NCI-H187 treated with DMSO at 0.1 percent for 48 hours (cell line): ENCODE measurements around the gene LHFPL6.

Experiments
- DNase-seq: peaks from one replicate; lab custom pipeline; 2025; lab: John Stamatoyannopoulos, UW

LHFPL6 gene

DNA sequence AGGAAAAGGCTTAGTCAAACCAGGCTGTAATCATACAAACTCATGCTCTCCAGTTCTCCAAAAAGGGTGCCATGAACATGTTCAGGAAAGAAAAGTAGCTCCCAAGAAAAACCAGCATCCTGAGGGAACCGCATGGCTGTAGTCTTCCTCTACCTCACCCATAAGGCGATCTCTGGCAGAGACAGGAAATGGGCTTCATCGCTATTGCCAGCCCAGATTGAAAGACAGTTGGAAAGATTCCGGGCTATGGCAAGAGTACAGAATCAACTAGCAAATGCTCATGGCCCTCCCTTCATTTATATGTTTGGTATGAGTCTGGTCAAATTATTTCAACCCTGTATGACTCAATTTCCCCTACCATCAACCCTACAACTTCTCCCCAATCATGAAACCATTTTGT, 140.1 kb downstream of the LHFPL6 start:
- DNase-seq, result no peak

DNA sequence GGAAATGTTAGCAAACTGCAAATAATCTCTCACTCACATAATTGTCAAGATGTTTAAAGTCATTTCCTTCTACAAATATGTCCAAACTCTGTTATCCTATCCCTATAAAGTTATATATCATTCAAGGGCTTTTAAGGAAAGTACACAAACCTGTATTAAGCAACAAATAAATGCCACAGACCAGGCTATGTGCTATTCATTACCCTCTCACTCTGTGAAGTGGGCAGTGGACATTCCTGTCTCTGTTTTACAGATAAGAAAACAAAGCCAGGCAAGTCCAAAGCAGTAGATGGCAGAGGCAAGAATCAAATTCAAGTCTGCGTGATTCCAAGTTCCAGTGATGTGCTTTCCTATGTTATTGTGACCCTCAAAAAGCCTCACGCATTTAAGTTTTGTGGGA, 140.6 kb downstream of the LHFPL6 start:
- no peak for DNase-seq

DNA sequence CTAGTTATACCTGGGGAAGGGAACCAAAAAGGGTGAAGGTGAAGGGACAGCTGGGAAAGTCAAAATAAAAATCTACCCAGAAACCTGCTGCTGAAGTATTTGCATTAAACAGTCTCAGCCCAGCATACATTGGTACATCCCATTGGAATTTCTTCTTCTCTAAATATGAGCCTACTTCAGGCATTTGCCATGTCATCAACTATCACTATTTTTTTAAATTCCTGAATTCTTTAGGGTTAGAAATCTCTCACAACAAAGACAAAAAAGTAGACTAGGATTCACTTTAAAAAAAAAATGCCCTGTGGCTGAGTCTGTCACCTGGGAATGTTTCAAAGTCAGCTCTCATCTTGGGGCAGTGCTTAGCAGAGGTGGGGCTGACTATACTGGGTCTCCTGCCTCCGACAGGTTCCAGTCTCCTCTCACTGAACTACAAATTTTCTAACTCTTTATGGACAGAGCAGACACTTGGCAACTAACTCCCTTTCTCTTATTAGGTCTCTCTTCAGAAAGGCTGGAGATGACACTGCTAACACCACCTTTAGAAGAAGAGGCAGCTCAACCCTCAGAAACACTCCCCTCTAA, 141.2 kb downstream of the LHFPL6 start:
- no peak for DNase-seq

DNA sequence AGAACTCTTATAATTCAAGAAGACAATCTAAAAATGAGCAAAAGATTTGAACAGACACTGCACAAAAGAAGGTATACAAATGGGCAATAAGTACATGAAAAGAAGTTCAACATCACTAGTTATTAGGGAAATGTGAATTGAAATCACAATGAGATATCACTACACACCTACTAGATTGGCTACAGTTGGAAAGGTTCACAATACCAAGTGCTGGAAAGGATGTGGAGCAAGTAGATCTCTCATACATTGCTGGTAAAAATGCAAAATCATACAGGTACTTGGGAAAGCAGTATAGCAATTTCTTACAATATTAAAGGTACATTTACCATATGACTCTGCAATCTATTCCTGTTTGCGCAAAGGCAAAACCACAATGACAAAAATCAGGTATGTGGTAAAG, 145.7 kb downstream of the LHFPL6 start:
- DNase-seq, result no peak

DNA sequence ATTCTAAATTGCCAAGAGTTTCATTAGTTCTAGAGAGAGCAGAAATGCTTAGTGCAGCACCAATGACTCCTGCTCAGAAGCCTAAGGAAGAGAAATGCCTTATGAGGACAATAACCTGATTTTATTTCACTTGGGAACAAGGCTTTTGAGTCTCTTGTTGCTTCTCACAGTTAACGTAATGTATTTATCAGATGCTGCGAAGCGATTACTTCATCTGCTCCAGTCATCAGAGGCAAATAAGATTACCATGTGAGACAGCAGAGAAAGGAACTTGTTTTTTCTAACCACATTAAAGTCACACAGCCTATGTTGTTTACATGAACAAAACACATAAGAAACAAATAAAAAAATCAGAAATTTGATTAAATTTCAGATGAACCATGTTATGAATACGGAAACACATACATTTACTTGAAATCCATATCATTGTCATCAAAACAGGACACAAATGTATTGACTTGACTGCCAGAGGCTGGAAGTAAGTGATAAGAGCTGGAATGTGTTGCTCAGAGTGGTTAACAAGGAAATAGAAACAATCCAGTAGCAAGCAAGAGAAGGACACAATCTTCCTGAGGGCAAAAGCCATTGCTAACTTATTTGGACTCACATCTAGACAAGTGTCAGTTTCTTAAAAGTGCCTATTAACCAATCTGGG, 147.3 kb downstream of the LHFPL6 start:
- DNase-seq, result no peak

DNA sequence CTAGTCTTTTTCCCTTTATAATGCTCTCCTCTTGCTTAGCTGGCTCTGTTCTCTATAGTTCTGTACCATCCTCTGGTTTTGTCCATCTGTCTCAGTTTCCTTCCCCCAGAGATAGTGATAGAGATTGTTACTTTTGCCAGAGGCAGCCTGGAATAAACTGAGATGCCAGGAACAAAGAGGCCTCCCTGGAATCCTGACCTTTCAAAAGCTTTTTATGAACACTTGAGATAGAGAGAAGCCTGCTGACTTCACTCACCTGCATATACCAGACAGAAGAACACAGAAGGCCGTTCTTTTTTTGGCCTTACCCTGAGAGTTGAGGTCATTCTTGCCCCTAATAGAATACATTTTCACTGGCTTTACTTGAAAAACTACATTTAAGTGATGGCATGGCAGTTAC, 150.2 kb downstream of the LHFPL6 start:
- no peak for DNase-seq

DNA sequence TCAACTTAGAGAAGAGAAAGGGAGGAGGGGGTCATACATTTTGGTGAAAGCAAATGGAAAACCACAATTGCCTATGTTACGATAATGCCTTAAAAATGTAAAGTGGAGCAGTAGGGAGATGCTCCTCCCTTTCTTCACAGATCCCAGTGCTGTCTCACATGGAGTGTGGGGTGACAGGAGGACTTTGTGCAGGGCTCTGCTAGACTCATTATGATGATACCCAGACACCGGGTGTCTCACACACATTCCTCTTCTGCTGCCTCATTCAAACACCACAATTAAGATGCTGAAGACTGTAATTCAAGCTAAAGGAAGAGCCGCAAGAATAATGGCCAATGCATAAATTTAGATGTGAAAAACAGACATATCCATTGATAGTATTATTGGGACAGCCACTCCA, 150.6 kb downstream of the LHFPL6 start:
- no peak for DNase-seq

DNA sequence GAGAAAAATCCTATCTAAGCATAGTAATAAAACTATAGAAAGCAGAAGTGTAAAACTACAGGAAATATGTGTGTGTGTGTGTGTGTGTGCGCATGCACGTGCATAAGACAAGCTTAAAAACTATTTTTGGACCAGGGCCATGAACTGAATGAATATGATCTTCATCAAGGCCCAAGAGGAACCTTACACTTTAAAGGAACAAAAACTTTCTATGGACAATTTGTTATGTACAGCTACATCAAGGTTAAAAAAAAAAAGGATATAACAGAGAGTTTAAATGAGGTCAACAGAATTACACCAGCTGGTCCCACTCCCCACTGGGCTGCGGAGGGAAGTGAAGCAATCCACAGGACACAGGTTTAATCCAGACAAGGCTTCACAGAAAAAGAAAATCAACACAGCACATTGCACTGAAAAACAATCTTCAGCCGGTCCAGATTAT, 151.1 kb downstream of the LHFPL6 start:
- DNase-seq, result no peak

DNA sequence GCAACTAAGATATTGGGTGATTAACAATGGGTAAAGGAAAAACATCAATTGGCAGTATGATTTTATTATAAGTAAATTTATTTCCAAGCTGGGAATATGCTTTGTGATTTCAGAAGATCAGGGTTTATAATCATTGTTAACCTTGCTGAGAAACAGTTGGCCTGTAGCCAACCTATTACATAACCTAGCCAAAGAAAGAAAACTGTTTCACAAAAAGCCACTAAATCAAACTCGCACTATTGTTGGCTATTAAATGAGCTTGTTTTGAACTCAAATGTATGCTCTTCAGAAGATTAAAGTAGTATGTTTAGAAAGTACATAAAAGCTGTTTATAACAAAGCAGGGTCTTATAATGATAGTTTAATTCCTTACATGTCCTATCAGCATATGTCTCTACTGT, 151.7 kb downstream of the LHFPL6 start:
- DNase-seq, result no peak

DNA sequence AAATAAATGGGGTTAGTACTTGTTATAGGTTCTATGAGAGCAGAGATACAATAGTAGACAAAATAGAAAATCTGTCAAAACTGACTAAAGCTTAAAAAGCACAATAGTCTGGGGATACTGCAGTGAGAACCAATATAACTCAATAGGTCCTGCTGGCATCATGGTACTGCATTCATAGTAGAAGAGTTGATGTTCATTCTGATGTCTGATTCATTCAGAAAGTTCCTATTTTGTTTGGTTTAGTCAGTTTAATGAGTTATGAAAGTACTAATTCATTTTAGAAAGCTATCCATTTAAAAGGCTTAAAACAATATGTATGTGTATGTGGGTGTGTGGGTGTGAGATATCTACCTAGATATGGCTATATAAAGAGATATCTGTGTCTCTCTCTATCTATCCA, 152.8 kb downstream of the LHFPL6 start:
- DNase-seq, result no peak

DNA sequence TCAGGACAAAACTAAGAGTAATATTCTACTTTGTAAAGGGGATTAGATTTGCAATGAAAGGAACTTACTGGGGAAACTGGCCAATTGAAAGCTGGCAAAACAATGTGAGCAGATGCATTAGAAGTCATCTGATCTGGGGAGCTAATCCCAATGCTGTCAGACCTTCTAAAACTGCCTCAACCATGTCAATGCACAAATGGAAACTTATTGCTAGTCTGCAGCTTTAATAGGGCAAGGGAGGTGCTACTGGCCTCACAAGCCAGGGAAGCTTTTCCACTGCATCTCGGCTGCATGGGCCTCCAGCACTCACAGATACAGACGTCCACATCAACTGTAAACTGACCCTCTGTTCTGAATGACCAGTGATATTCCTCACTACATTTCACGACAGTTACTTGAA, 154.2 kb downstream of the LHFPL6 start:
- DNase-seq, result no peak

DNA sequence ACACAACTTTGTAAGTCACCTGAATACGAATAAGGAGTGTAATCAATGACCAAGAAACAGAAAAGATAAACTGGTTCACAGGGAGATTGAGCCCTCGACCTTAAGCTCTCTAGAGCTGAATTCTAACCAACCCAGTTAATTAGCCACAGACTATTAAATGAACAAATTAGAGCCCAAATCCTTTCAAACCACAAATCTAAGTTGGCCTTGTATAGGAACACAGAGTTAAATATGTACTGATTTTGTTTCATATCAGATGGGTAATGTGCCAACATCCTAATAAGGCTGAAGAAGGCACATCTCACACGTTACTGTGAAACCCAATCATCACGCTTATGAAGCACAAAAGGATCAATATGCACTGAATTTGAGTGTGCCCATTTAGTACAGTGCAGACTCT, 156.1 kb downstream of the LHFPL6 start:
- no peak for DNase-seq

DNA sequence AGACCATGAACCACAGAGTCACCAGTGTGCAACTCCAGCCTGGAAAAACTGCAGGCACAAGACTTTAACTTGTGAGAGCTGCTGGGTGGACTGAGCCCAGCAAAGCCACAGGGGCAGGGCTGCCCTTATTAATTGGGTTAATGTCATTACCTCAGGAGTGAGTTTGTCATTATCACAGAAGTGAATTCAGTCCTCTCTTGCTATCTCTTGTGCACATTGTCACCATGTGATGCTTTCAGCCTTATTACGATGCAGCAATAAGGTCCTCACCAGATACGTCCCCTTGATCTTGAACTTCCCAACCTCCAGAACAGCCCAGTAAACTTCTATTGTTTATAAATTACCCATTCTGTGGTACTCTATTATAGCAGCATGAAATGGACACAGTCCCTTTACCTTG, 158.1 kb downstream of the LHFPL6 start:
- DNase-seq, result no peak

DNA sequence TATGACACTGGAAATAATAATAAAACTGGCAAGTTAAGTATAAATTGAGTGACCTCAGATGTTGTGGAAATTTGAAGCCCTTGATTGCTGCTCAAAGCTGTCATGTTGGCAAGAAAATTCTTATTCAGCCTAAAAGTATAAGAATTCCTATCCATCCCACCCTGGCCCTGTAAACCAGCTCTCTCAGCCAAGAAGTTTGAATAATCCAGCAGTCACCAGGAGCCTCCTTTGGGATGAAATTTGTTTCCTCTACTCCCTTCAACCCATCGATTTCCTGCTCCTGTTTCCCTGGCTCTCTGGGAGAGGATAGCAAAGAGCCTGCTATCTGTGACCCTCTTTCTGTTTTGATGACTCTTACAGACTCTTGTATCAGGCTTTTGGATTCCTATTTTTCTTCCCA, 169.3 kb downstream of the LHFPL6 start:
- DNase-seq, result no peak

DNA sequence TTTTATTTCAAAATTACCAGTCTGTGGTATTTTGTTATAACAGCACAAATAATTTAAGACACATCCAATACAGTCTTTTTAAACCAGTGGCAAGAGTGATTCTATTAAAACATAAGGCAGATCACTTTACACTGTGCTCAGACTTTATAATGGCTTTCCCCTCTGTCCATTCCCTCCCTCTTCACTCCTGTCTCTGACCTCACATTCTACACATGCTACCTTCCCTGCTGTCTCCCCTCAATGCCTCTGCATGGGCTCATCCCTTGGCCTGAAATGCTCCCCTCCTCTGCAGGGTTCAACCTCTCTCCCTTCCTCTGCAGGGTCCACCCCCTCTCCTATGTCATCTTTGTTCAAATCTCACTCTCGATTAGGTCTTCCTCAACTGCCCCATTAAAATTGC, 170.8 kb downstream of the LHFPL6 start:
- DNase-seq, result no peak

DNA sequence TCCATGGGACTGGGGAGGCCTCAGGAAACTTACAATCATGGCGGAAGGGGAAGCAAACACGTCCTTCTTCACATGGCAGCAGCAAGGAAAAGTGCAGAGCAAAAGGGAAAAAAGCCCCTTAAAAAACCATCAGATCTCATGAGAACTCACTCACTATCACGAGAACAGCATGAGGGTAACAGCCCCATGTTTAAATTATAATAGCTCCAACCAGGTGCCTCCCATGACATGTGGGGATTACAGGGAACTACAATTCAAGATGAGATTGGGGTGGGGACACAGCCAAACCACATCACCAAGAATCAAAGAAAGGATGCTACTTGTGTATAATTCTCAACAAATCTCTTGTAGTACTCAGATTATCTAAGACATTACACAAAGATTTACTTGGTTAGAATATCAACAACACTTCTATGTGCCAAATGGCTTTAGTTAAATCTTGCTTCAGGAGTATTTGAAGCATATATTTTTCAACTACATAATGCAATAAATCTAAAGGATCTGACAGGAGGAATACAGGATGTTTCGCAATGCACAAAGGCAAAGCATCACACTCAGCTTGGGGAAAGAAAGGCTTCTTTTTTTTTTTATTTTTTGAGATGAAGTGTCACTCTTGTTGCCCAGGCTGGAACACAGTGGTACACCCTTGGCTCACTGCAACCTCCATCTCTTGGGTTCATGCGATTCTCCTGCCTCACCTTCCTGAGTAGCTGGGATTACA, 180.0 kb downstream of the LHFPL6 start:
- no peak for DNase-seq

DNA sequence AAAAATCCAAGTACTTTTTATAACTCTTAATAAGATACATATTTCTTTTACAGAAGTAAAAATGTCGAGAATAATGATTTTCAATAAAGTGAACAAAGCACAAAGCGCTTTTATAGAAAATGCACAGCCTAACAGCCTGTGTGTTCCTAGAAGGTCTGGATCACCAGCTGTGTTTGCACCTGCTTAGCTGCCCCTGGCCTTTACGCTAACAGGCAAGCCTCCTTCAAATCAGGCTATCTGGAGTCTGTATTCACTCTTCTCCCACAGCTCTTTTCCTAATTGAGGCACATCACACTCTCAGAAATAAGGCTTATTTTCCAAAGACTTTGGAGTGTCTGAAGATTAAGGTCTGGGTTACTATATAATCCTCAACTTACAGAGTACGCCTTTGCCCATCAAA, 183.1 kb downstream of the LHFPL6 start:
- no peak for DNase-seq

DNA sequence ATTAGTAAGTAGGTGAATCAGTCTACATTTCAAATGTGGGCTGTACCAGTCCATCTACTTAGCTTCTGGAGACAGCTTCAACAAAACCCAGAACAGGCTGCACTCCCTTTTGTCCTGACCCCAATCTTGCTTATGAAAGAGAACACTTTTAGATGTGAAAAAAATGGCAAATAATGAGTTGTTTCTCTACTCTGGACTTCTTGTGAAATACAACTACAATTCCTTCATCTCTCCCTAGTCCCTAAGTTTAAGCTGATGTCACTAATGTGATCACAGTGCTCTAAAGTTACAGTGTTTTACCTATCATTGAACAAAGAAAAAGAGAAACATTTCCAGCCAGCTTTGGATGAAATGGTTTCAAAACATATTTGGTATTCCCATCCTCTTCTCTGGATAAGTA, 183.9 kb downstream of the LHFPL6 start:
- DNase-seq, result no peak

DNA sequence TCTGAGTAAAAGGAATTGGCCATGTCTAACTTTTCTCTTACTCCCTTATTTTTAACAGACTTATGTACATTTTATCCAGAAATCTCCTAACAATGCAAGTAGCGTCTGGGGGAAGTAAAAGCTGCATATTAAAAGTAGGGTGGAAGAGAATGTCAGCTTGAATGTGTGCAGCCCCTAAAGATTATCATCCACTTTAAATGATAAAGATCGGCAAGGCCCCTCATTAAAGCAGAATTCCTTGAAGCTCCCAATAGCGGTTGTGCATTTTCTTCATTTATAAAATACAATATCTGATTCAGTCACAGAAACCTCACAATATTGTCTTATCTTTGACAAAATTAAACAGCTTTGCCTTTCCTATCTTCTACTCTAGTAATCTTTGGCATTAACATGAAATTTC, 184.6 kb downstream of the LHFPL6 start:
- no peak for DNase-seq

DNA sequence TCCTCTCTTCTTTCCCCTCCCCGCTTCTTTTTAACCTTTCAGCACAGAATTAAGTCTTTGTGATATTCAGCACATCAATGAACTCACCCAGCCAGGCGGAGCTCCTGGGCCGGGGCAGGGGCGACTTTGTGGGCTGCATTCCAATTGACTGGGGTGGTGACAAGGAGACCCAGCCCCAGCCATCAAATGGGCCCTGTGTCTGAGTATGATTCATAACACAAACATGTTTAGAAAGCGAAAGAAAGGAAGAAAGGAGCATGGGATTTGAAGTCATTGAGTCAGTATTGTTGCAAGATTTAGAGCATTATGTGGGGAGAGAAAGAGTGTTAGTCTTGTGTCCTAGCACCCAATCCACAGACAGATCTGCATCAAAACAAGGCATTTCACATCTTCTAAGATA, 185.3 kb downstream of the LHFPL6 start:
- no peak for DNase-seq

DNA sequence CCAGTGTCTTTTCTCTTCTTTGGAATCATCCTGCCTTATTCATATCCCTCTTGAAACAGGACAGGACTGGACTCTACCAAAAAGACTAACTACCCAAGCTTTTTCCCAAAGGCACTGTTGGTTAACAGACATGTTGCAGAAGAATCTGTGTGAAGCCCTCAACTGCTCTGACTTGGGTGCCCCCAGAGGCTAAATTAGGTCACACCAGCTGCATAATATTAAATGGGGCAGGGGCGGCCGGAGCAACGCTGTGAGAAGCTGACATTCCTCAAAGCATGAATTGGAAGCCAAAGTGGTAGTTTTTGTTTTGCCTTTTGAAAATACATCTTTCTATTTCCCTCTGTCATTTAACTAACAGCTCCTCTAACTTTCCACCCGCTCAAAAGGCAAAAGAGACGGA, 185.9 kb downstream of the LHFPL6 start:
- DNase-seq, result no peak

DNA sequence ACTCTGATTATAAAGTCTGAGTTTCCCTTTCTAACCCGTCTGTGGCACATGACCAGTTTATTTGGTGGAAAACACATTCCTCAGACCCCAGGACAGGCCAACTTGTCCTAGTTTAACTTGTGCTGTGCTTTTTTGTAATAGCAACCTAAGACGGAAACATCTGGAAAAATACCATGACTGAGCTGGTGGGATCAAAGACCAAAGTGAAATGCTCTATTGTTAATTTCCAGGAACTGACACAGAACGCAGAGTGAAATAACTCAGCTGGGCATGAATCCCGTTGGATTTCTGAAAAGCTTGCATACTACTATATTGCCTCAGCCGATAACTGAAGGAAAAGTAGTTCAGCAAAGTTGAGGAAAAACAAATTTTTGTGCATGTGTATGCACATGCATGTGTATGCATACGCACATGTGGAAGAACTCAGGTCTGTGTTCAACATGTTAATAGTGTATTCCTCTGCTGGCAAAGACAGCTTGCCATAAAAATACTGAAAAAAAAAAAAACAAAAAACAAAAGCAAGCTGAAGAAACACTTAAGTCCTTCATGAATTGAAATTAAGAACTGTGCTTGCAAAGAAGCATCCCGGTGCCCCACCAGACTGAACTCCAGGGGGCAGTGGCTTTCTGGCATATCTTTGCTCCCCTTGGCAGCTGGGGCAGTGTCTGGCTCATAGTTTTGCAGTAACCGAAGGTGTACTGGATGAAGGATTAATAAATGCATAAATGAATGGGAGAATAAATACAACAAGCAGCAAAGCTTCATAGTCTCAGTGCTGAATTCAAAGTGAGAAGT, 187.8 kb downstream of the LHFPL6 start:
- no peak for DNase-seq

DNA sequence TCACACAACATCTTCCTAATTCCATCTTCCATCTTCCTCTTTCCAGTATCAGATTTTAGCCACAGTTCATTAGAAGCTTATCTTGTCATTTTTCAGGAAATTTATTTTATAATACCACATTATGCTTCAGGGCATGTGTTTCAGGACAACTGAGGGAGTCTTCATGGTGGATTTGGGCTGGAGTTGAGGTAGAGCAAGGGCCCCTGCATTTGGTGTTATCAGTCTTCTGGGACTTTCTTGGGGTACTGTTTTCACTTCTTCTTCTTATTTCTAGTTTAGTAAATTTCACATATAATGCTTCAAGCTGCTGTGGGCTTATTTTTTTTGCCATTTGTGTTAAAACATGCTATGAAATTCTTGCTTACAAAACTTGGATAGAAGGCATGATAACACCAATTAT, 188.7 kb downstream of the LHFPL6 start:
- no peak for DNase-seq
